ENCODE measurements around the gene MICOS13.

MICOS13 gene

DNA sequence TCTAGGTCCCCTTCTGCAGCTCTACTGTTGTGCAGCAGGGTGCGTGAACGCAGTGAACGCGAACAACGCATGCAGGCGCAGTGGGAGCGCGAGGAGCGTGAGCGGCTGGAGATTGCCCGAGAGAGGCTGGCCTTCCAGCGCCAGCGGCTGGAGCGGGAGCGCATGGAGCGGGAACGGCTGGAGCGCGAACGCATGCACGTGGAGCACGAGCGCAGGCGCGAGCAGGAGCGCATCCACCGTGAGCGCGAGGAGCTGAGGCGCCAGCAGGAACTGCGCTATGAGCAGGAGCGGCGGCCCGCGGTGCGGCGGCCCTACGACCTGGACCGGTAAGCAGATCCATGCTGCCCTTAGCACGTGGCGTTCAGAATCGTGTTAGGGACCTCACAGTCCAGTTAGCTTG is 18.8 kb downstream of the MICOS13 start:
- H3K27ac ChIP-seq (ENCODE audit: extremely low read depth, low read depth, low read length) = no peak overlapping the region
- ChIA-PET CTCF (no interaction called here), POLR2A (interaction anchor here (0.7 kb wide), 1 partner anchor 45 kb away, joined by 3 read pairs; no protein-coding TSS in a partner anchor)
- H3K36me3 ChIP-seq (ENCODE audit: control insufficient read depth in 2 of 2, insufficient read depth in 1 of 2, low read length in 2 of 2) = peaks cover 65 to 93% of the 10 kb centered on the region in 2 experiments
- no peak overlapping the region for H3K4me3 ChIP-seq (ENCODE audit: low read depth, low read length)
- no peaks in the 10 kb centered on the region for H3K4me1 ChIP-seq (ENCODE audit: control insufficient read depth, insufficient read depth, low read length)
- H3K9me3 ChIP-seq (ENCODE audit: control insufficient read depth, insufficient read depth, low read depth, low read length) = no peaks in the 10 kb centered on the region
- TF ChIP-seq ZNF140 (tag by site-specific recombination; IDR thresholded peaks at IDR 0.05) (no peak), ZNF629 (tag by site-specific recombination; IDR thresholded peaks at IDR 0.05) (no peak), MYNN (tag by site-specific recombination; IDR thresholded peaks at IDR 0.05; ENCODE audit: borderline replicate concordance) (no peak), ZNF354C (tag by site-specific recombination; IDR thresholded peaks at IDR 0.05; ENCODE audit: borderline replicate concordance, low read depth) (no peak), ZNF768 (tag by site-specific recombination; IDR thresholded peaks at IDR 0.05) (no peak), SP7 (tag by site-specific recombination; IDR thresholded peaks at IDR 0.05) (no peak)
- TF ChIP-seq, protein P1, sequence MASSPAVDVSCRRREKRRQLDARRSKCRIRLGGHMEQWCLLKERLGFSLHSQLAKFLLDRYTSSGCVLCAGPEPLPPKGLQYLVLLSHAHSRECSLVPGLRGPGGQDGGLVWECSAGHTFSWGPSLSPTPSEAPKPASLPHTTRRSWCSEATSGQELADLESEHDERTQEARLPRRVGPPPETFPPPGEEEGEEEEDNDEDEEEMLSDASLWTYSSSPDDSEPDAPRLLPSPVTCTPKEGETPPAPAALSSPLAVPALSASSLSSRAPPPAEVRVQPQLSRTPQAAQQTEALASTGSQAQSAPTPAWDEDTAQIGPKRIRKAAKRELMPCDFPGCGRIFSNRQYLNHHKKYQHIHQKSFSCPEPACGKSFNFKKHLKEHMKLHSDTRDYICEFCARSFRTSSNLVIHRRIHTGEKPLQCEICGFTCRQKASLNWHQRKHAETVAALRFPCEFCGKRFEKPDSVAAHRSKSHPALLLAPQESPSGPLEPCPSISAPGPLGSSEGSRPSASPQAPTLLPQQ (tag by site-specific recombination; IDR thresholded peaks at IDR 0.05) = no peak
- TF ChIP-seq, protein P2, sequence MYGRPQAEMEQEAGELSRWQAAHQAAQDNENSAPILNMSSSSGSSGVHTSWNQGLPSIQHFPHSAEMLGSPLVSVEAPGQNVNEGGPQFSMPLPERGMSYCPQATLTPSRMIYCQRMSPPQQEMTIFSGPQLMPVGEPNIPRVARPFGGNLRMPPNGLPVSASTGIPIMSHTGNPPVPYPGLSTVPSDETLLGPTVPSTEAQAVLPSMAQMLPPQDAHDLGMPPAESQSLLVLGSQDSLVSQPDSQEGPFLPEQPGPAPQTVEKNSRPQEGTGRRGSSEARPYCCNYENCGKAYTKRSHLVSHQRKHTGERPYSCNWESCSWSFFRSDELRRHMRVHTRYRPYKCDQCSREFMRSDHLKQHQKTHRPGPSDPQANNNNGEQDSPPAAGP (tag by site-specific recombination; IDR thresholded peaks at IDR 0.05) = no peak

DNA sequence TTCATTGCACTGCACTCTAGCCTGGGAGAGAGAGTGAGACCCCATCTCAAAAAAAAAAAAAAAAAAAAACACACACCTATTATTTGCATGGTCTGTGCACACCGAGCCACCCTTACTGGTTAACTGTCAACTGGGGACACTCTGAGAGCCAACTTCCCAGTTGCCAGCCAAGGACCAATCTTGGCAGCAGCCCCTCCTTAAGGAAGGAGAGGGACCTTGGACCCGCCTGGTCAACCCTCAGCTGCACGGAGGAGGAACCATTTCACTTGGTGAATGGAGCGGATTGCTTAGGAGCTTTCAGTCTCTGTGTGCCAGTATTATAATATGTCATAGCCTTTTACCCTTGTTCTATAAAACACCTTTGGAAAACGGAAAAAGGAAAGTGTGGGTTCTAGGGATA is 24.9 kb downstream of the MICOS13 start:
- CTCF ChIA-PET = no interaction called here
- POLR2A ChIA-PET = interaction anchor here (0.6 to 1.0 kb wide), 3 partner anchors 29 to 34 kb away, joined by 4 to 6 read pairs (median 5); partner anchors contain the start of genes SAFB and SAFB2
- Histone ChIP-seq H3K36me3 (ENCODE audit: control insufficient read depth in 2 of 2, insufficient read depth in 1 of 2, low read length in 2 of 2) (peaks cover 78 to 94% of the 10 kb centered on the region in 2 experiments), H3K4me3 (ENCODE audit: low read depth, low read length) (no peak overlapping the region), H3K27ac (ENCODE audit: extremely low read depth, low read depth, low read length) (no peak overlapping the region), H3K4me1 (ENCODE audit: control insufficient read depth, insufficient read depth, low read length) (no peaks in the 10 kb centered on the region), H3K9me3 (ENCODE audit: control insufficient read depth, insufficient read depth, low read depth, low read length) (no peaks in the 10 kb centered on the region)
- TF ChIP-seq ZSCAN30 (tag by site-specific recombination; IDR thresholded peaks at IDR 0.05) (no peak), ZNF596 (tag by site-specific recombination; IDR thresholded peaks at IDR 0.05) (no peak), ZNF146 (tag by site-specific recombination; IDR thresholded peaks at IDR 0.05) (no peak), BCL11B (tag by site-specific recombination; IDR thresholded peaks at IDR 0.05; ENCODE audit: low read depth) (no peak), ZNF658 (tag by site-specific recombination; IDR thresholded peaks at IDR 0.05) (no peak), ZNF416 (tag by site-specific recombination; IDR thresholded peaks at IDR 0.05) (no peak), HOXA7 (CRISPR knock-in tag; IDR thresholded peaks at IDR 0.05; ENCODE audit: borderline replicate concordance) (no peak)
- TF ChIP-seq, protein P3, sequence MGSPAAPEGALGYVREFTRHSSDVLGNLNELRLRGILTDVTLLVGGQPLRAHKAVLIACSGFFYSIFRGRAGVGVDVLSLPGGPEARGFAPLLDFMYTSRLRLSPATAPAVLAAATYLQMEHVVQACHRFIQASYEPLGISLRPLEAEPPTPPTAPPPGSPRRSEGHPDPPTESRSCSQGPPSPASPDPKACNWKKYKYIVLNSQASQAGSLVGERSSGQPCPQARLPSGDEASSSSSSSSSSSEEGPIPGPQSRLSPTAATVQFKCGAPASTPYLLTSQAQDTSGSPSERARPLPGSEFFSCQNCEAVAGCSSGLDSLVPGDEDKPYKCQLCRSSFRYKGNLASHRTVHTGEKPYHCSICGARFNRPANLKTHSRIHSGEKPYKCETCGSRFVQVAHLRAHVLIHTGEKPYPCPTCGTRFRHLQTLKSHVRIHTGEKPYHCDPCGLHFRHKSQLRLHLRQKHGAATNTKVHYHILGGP (tag by site-specific recombination; IDR thresholded peaks at IDR 0.05) = no peak

DNA sequence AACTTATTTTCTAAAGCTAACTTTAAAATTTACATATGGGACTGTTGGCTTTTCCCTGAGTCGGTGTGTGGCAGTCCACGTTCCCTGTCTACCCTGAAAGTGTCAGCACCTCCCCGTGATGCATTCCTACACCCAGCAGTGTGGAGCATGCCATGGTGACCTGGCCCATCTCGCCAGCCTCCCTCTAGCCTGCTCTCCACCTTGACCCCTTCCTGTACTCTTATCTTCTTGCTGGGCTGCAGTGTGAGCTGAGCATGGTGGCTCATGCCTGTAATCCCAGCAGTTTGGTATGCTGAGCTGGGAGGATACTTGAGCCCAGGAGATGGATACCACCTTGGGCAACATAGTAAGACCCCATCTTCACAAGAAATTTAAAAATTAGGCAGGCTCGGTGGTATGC is 25.4 kb downstream of the MICOS13 start:
- POLR2A ChIA-PET = interaction anchor here (0.7 to 1.0 kb wide), 2 partner anchors 32 to 33 kb away, joined by 4 to 5 read pairs; partner anchors contain the start of genes SAFB and SAFB2
- CTCF ChIA-PET = interaction anchor here (1.3 kb wide), 1 partner anchor 11 kb away, joined by 3 read pairs; no protein-coding TSS in a partner anchor
- Histone ChIP-seq H3K36me3 (ENCODE audit: control insufficient read depth in 2 of 2, insufficient read depth in 1 of 2, low read length in 2 of 2) (peaks cover 76 to 94% of the 10 kb centered on the region in 2 experiments), H3K9me3 (ENCODE audit: control insufficient read depth, insufficient read depth, low read depth, low read length) (no peaks in the 10 kb centered on the region), H3K4me3 (ENCODE audit: low read depth, low read length) (no peak overlapping the region), H3K27ac (ENCODE audit: extremely low read depth, low read depth, low read length) (no peak overlapping the region), H3K4me1 (ENCODE audit: control insufficient read depth, insufficient read depth, low read length) (no peaks in the 10 kb centered on the region)
- TF ChIP-seq ZNF677 (tag by site-specific recombination; IDR thresholded peaks at IDR 0.05) = no peak
- TF ChIP-seq, protein P4, sequence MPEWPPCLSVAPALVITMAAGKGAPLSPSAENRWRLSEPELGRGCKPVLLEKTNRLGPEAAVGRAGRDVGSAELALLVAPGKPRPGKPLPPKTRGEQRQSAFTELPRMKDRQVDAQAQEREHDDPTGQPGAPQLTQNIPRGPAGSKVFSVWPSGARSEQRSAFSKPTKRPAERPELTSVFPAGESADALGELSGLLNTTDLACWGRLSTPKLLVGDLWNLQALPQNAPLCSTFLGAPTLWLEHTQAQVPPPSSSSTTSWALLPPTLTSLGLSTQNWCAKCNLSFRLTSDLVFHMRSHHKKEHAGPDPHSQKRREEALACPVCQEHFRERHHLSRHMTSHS (tag by site-specific recombination; IDR thresholded peaks at IDR 0.05) = no peak
- no peak for TF ChIP-seq HOXC10 (CRISPR knock-in tag; IDR thresholded peaks at IDR 0.05)
- no peak for TF ChIP-seq ZNF423 (tag by site-specific recombination; IDR thresholded peaks at IDR 0.05)
- TF ChIP-seq, protein P5, sequence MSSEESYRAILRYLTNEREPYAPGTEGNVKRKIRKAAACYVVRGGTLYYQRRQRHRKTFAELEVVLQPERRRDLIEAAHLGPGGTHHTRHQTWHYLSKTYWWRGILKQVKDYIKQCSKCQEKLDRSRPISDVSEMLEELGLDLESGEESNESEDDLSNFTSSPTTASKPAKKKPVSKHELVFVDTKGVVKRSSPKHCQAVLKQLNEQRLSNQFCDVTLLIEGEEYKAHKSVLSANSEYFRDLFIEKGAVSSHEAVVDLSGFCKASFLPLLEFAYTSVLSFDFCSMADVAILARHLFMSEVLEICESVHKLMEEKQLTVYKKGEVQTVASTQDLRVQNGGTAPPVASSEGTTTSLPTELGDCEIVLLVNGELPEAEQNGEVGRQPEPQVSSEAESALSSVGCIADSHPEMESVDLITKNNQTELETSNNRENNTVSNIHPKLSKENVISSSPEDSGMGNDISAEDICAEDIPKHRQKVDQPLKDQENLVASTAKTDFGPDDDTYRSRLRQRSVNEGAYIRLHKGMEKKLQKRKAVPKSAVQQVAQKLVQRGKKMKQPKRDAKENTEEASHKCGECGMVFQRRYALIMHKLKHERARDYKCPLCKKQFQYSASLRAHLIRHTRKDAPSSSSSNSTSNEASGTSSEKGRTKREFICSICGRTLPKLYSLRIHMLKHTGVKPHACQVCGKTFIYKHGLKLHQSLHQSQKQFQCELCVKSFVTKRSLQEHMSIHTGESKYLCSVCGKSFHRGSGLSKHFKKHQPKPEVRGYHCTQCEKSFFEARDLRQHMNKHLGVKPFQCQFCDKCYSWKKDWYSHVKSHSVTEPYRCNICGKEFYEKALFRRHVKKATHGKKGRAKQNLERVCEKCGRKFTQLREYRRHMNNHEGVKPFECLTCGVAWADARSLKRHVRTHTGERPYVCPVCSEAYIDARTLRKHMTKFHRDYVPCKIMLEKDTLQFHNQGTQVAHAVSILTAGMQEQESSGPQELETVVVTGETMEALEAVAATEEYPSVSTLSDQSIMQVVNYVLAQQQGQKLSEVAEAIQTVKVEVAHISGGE (tag by site-specific recombination; conservative IDR thresholded peaks at IDR 0.05; ENCODE audit: low read depth) = no peak
- no peak for TF ChIP-seq ZNF223 (tag by site-specific recombination; IDR thresholded peaks at IDR 0.05)
- TF ChIP-seq KLF7 (tag by site-specific recombination; IDR thresholded peaks at IDR 0.05; ENCODE audit: borderline replicate concordance) = no peak
- TF ChIP-seq ZNF785 (tag by site-specific recombination; IDR thresholded peaks at IDR 0.05) = no peak
- no peak for TF ChIP-seq BCL11B (tag by site-specific recombination; IDR thresholded peaks at IDR 0.05; ENCODE audit: low read depth)
- TF ChIP-seq ZNF174 (tag by site-specific recombination; IDR thresholded peaks at IDR 0.05) = no peak

Measured in HEK293 (cell line).